HCT116 (cell line): ENCODE measurements around the gene ARL15. TPM values are rescaled to one million over a fixed set of nuclear protein-coding genes. Genes with fewer than 3 reads are reported as not detected.

Experiments
- ATAC-seq: fragments of 200-7000 bp; cut with Tn5 transposase; 2 replicates; pipeline ENCODE4 v1.9.1; 2020; ENCODE audit warnings: mild to moderate bottlenecking, moderate library complexity
- BruUV-seq: library from RNA; stranded (reverse); fragments of 400-500 nt; replicated peaks from 2 replicates; lab custom pipeline; 2021; lab: Mats Ljungman, UMichigan
- CTCF ChIA-PET: fragments of 300-600 bp; sonication (Branson Sonifier 250); formaldehyde crosslinking; loops from one replicate; lab custom pipeline; 2021; ENCODE audit warnings: antibody characterized with exemption; lab: Charles Lee
- POLR2A ChIA-PET: fragments of 300-600, 350-600 bp; sonication (Branson Sonifier 250); formaldehyde crosslinking; loops from one replicate; lab custom pipeline; 2021; ENCODE audit warnings: antibody characterized with exemption; lab: Charles Lee
- RAD21 ChIA-PET, 2 experiments: fragments of 300-600 bp; sonication (Branson Sonifier 250); formaldehyde crosslinking; loops; one replicate each; lab custom pipeline; 2023; ENCODE audit warnings: low total read pairs in 2 of 2; ENCODE audit not compliant: uncharacterized antibody in 2 of 2, unreplicated experiment in 2 of 2, low non-redundant PET in 1 of 2; lab: Charles Lee
- DNase-seq: peaks from one replicate; pipeline ENCODE4 v3.0.0-alpha.2; 2010; ENCODE audit warnings: low read depth, low spot score
- H2AFZ ChIP-seq: fragments of 200-600 bp; shearing (Covaris generic), sonication (generic); 2 replicates; pipeline ENCODE4 v1.6.1; 2017; ENCODE audit warnings: low read depth, mixed run types, mixed read lengths, antibody characterized with exemption, low read length; ENCODE audit not compliant: poor library complexity, severe bottlenecking
- H3K27ac ChIP-seq: 2 replicates; pipeline ENCODE4 v1.5.1; 2012; ENCODE audit warnings: low read depth, low read length
- H3K27me3 ChIP-seq: fragments of 200-600 bp; sonication (generic); 2 replicates; pipeline ENCODE4 v1.6.1; 2016; ENCODE audit warnings: mixed run types, low read length, mixed read lengths; ENCODE audit not compliant: insufficient read depth
- H3K36me3 ChIP-seq, 2 experiments: fragments of 200-500 bp in 1 of 2; fragments of 200-600 bp in 1 of 2; sonication (Bioruptor generic) in 1 of 2; sonication (generic) in 1 of 2; 2 replicates each; pipeline versions ENCODE4 v1.5.1 to v1.6.1; 2014 to 2016; ENCODE audit warnings: low read length in 2 of 2, inconsistent platforms in 1 of 2, mixed read lengths in 1 of 2, mixed run types in 1 of 2; ENCODE audit not compliant: insufficient read depth in 2 of 2, control insufficient read depth in 1 of 2
- H3K4me1 ChIP-seq, 2 experiments: fragments of 200-600 bp in 1 of 2; sonication (generic) in 1 of 2; 2 replicates each; pipeline versions ENCODE4 v1.5.1 to v1.6.1; 2012 to 2017; ENCODE audit warnings: low read length in 2 of 2, inconsistent platforms in 1 of 2, mild to moderate bottlenecking in 1 of 2, mixed read lengths in 1 of 2, mixed run types in 1 of 2, moderate library complexity in 1 of 2; ENCODE audit not compliant: insufficient read depth in 2 of 2, control insufficient read depth in 1 of 2
- H3K4me2 ChIP-seq: fragments of 200-600 bp; sonication (generic); 2 replicates; pipeline ENCODE4 v1.6.1; 2017; ENCODE audit warnings: mixed run types, low read length, mixed read lengths
- H3K4me3 ChIP-seq, 2 experiments: fragments of 200-600 bp in 1 of 2; sonication (generic) in 1 of 2; replicated peaks in 1 of 2; 2 replicates each; pipeline ENCODE4 v1.5.1; 2011 to 2016; ENCODE audit warnings: low read length in 2 of 2, control low read depth in 1 of 2, low read depth in 1 of 2, mild to moderate bottlenecking in 1 of 2, mixed read lengths in 1 of 2, mixed run types in 1 of 2
- H3K79me2 ChIP-seq: fragments of 200-600 bp; sonication (generic); 2 replicates; pipeline ENCODE4 v1.6.1; 2017; ENCODE audit warnings: mild to moderate bottlenecking, mixed run types, low read length, moderate library complexity, mixed read lengths; ENCODE audit not compliant: insufficient read depth
- H3K9ac ChIP-seq: fragments of 200-600 bp; sonication (generic); 2 replicates; pipeline ENCODE4 v1.6.1; 2016; ENCODE audit warnings: low read length, mixed read lengths
- H3K9me2 ChIP-seq: fragments of 200-600 bp; sonication (generic), shearing (Covaris generic); 2 replicates; pipeline ENCODE4 v1.6.1; 2017; ENCODE audit warnings: mixed run types, mild to moderate bottlenecking, moderate library complexity; ENCODE audit not compliant: insufficient read depth
- H3K9me3 ChIP-seq, 2 experiments: fragments of 200-500 bp in 1 of 2; fragments of 200-600 bp in 1 of 2; sonication (Bioruptor generic) in 1 of 2; sonication (generic) in 1 of 2; 2 replicates each; pipeline ENCODE4 v1.6.1; 2014 to 2017; ENCODE audit warnings: low read length in 2 of 2, mixed read lengths in 2 of 2, inconsistent platforms in 1 of 2, low read depth in 1 of 2, mild to moderate bottlenecking in 1 of 2, mixed run types in 1 of 2, moderate library complexity in 1 of 2; ENCODE audit not compliant: control insufficient read depth in 1 of 2, insufficient read depth in 1 of 2
- H4K20me1 ChIP-seq: fragments of 200-600 bp; sonication (generic), shearing (Covaris generic); 2 replicates; pipeline ENCODE4 v1.6.1; 2017; ENCODE audit warnings: mixed run types, mild to moderate bottlenecking, moderate library complexity; ENCODE audit not compliant: insufficient read depth
- ATF3 ChIP-seq: IDR thresholded peaks from 2 replicates; pipeline ENCODE4 v1.6.1; 2012
- CBX3 ChIP-seq: IDR thresholded peaks from 2 replicates; pipeline ENCODE4 v1.6.1; 2012; ENCODE audit warnings: low read depth
- CEBPB ChIP-seq: IDR thresholded peaks from 2 replicates; pipeline ENCODE4 v1.6.1; 2012; ENCODE audit warnings: low read depth
- CTCF ChIP-seq, 3 experiments: fragments of 200-600 bp in 1 of 3; sonication (generic) in 1 of 3; IDR thresholded peaks in 2 of 3; conservative IDR thresholded peaks in 1 of 3; 2 replicates each; pipeline ENCODE4 v1.5.1; 2012 to 2017; ENCODE audit warnings: low read depth in 2 of 3, low read length in 2 of 3, antibody characterized with exemption in 1 of 3, borderline replicate concordance in 1 of 3, control low read depth in 1 of 3, mild to moderate bottlenecking in 1 of 3, mixed read lengths in 1 of 3, mixed run types in 1 of 3, moderate library complexity in 1 of 3; ENCODE audit not compliant: insufficient read depth in 1 of 3
- EGR1 ChIP-seq: IDR thresholded peaks from 2 replicates; pipeline ENCODE4 v1.6.1; 2012; ENCODE audit warnings: low read depth
- ELF1 ChIP-seq: IDR thresholded peaks from 2 replicates; pipeline ENCODE4 v1.6.1; 2012; ENCODE audit warnings: low read depth, borderline replicate concordance
- EZH2phosphoT487 ChIP-seq: fragments of 200-600 bp; IDR thresholded peaks from 2 replicates; pipeline ENCODE4 v1.6.1; 2018; ENCODE audit warnings: antibody characterized with exemption, borderline replicate concordance
- FOSL1 ChIP-seq: IDR thresholded peaks from 2 replicates; pipeline ENCODE4 v1.6.1; 2012; ENCODE audit warnings: low read depth
- JUND ChIP-seq: IDR thresholded peaks from 2 replicates; pipeline ENCODE4 v1.6.1; 2012
- MAX ChIP-seq: IDR thresholded peaks from 2 replicates; pipeline ENCODE4 v1.6.1; 2012
- POLR2A ChIP-seq: IDR thresholded peaks from 2 replicates; pipeline ENCODE4 v1.7.0; 2011; ENCODE audit warnings: borderline replicate concordance; ENCODE audit not compliant: insufficient read depth, insufficient read length; ENCODE audit errors: extremely low read depth
- POLR2AphosphoS5 ChIP-seq: IDR thresholded peaks from 2 replicates; pipeline ENCODE4 v1.6.1; 2011; ENCODE audit warnings: mild to moderate bottlenecking, low read depth, low read length, moderate library complexity
- RAD21 ChIP-seq: IDR thresholded peaks from 2 replicates; pipeline ENCODE4 v1.6.1; 2012; ENCODE audit warnings: low read depth, mild to moderate bottlenecking
- REST ChIP-seq: IDR thresholded peaks from 2 replicates; pipeline ENCODE4 v1.6.1; 2012; ENCODE audit warnings: low read depth
- SIN3A ChIP-seq: IDR thresholded peaks from 2 replicates; pipeline ENCODE4 v1.6.1; 2012; ENCODE audit warnings: low read depth
- SP1 ChIP-seq: IDR thresholded peaks from 2 replicates; pipeline ENCODE4 v1.6.1; 2012; ENCODE audit warnings: low read depth
- SRF ChIP-seq: IDR thresholded peaks from 2 replicates; pipeline ENCODE4 v1.6.1; 2012; ENCODE audit warnings: low read depth
- YY1 ChIP-seq: IDR thresholded peaks from 2 replicates; pipeline ENCODE4 v1.6.1; 2011; ENCODE audit warnings: low read length, low read depth, moderate library complexity, mild to moderate bottlenecking; ENCODE audit not compliant: insufficient replicate concordance; ENCODE audit errors: extremely low read depth
- ZFX ChIP-seq: fragments of 450-650 bp; IDR thresholded peaks from 2 replicates; pipeline ENCODE4 v1.6.1; 2017
- ZNF274 ChIP-seq: fragments of 200-500 bp; sonication (Bioruptor generic); IDR thresholded peaks from 2 replicates; pipeline ENCODE4 v1.6.1; 2014; ENCODE audit warnings: mild to moderate bottlenecking, low read depth, low read length, inconsistent platforms
- intact Hi-C: fragments of 100-400 bp; cut with micrococcal nuclease; formaldehyde crosslinking; loops from 2 replicates; pipeline ENCODE4 v1.10.0; 2022
- total RNA-seq: library from RNA; stranded (reverse); gene quantifications from one replicate; pipeline ENCODE4 v1.2.1, GENCODE V29; 2021; ENCODE audit not compliant: unreplicated experiment

ARL15 gene
- total RNA-seq, 1 experiment from 2014 or later, result 15.0 TPM

GRCh38 chr5:54150841-54151240 is 159.5 kb downstream of the ARL15 start (continued):
- TF ChIP-seq FOSL1 (no peak), YY1 (no peak), CTCF (IDR thresholded peaks at IDR 0.05 in 2 of 3, conservative IDR thresholded peaks at IDR 0.05 in 1 of 3; ENCODE audit: borderline replicate concordance in 1 of 3, insufficient read depth in 1 of 3, low read depth in 2 of 3, low read length in 2 of 3) (no peak)

GRCh38 chr5:54148858-54149257 is 161.5 kb downstream of the ARL15 start:
- ChIA-PET RAD21 (no interaction called here), POLR2A (no interaction called here), CTCF (no interaction called here)
- intact Hi-C loops, result no loop called here
- Histone ChIP-seq H3K4me2 (no peak overlapping the region), H3K9ac (no peak overlapping the region), H3K4me1 (no peaks in the 10 kb centered on the region), H3K27me3 (no peaks in the 10 kb centered on the region), H2AFZ (no peak overlapping the region), H3K9me3 (no peaks in the 10 kb centered on the region), H3K27ac (no peak overlapping the region), H3K4me3 (no peak overlapping the region), H3K79me2 (no peaks in the 10 kb centered on the region), H3K36me3 (no peaks in the 10 kb centered on the region), H4K20me1 (no peaks in the 10 kb centered on the region), H3K9me2 (no peaks in the 10 kb centered on the region)
- no peak for ATAC-seq
- DNase-seq, result no peak
- no TSS peak for BruUV-seq
- TF ChIP-seq POLR2AphosphoS5 (no peak), EGR1 (no peak), JUND (no peak), ATF3 (no peak), RAD21 (no peak), SRF (no peak), ZNF274 (no peak), SIN3A (no peak), REST (no peak), POLR2A (no peak), SP1 (no peak), ELF1 (no peak), CEBPB (no peak), CTCF (IDR thresholded peaks at IDR 0.05 in 2 of 3, conservative IDR thresholded peaks at IDR 0.05 in 1 of 3; ENCODE audit: borderline replicate concordance in 1 of 3, insufficient read depth in 1 of 3, low read depth in 2 of 3, low read length in 2 of 3) (no peak), CBX3 (no peak), ZFX (no peak), EZH2phosphoT487 (no peak), FOSL1 (no peak), MAX (no peak)
